Activated CD4-positive, CD25-positive, alpha-beta regulatory T cell (primary cell): ENCODE data around the gene NRARP.

Experiments used
- DNase-seq, 4 experiments: peaks; one replicate each; lab custom pipeline; 2025; lab: John Stamatoyannopoulos, UW

The NRARP gene

GRCh38 chr9:137321726-137322361 lies 19.8 kb upstream of the NRARP start:
- no peak for DNase-seq

- no peak for DNase-seq
Observed at GRCh38 chr9:137320555-137321384, 18.7 kb upstream of the NRARP start.

GRCh38 chr9:137319739-137320551 lies 17.9 kb upstream of the NRARP start:
- DNase-seq = no peak

- DNase-seq = no peak
Observed at GRCh38 chr9:137319011-137319738, 17.1 kb upstream of the NRARP start.

- DNase-seq = no peak
Observed at GRCh38 chr9:137318602-137319001, 16.5 kb upstream of the NRARP start.

GRCh38 chr9:137317718-137318511 lies 15.8 kb upstream of the NRARP start:
- DNase-seq = no peak

GRCh38 chr9:137317021-137317717 lies 15.1 kb upstream of the NRARP start:
- no peak for DNase-seq

GRCh38 chr9:137316012-137316981 lies 14.2 kb upstream of the NRARP start:
- DNase-seq = no peak

GRCh38 chr9:137315581-137316011 lies 13.5 kb upstream of the NRARP start:
- DNase-seq = no peak

GRCh38 chr9:137314561-137315560 lies 12.8 kb upstream of the NRARP start:
- DNase-seq = no peak

- no peak for DNase-seq
Observed at GRCh38 chr9:137313956-137314560, 12.0 kb upstream of the NRARP start.

- no peak for DNase-seq
Observed at GRCh38 chr9:137313326-137313936, 11.4 kb upstream of the NRARP start.

GRCh38 chr9:137312852-137313325 lies 10.8 kb upstream of the NRARP start:
- DNase-seq = no peak

GRCh38 chr9:137311986-137312851 lies 10.1 kb upstream of the NRARP start:
- no peak for DNase-seq

- DNase-seq = no peak
Observed at GRCh38 chr9:137311171-137311985, 9.3 kb upstream of the NRARP start.
